Ishikawa (cell line): ENCODE results near the gene TMSB4X.

Source experiments
- CEBPB ChIP-seq: IDR thresholded peaks from 2 replicates; pipeline ENCODE4 v1.6.1; 2012
- CREB1 ChIP-seq: IDR thresholded peaks from 2 replicates; pipeline ENCODE4 v1.6.1; 2012; ENCODE audit warnings: low read depth
- EGR1 ChIP-seq: IDR thresholded peaks from 2 replicates; pipeline ENCODE4 v1.6.1; 2012
- EP300 ChIP-seq: IDR thresholded peaks from 2 replicates; pipeline ENCODE4 v1.6.1; 2012; ENCODE audit warnings: borderline replicate concordance
- FOXM1 ChIP-seq: IDR thresholded peaks from 2 replicates; pipeline ENCODE4 v1.6.1; 2012; ENCODE audit warnings: low read depth, borderline replicate concordance
- NFIC ChIP-seq: IDR thresholded peaks from 2 replicates; pipeline ENCODE4 v1.6.1; 2012
- RAD21 ChIP-seq: IDR thresholded peaks from 2 replicates; pipeline ENCODE4 v1.6.1; 2012; ENCODE audit warnings: low read depth
- REST ChIP-seq: IDR thresholded peaks from 2 replicates; pipeline ENCODE4 v1.6.1; 2012; ENCODE audit warnings: low read depth, mild to moderate bottlenecking
- TAF1 ChIP-seq: IDR thresholded peaks from 2 replicates; pipeline ENCODE4 v1.6.1; 2012; ENCODE audit warnings: low read depth, mild to moderate bottlenecking
- TCF12 ChIP-seq: IDR thresholded peaks from 2 replicates; pipeline ENCODE4 v1.6.1; 2012; ENCODE audit warnings: low read depth
- TEAD4 ChIP-seq: IDR thresholded peaks from 2 replicates; pipeline ENCODE4 v1.6.1; 2012
- USF1 ChIP-seq: IDR thresholded peaks from 2 replicates; pipeline ENCODE4 v1.6.1; 2012
- YY1 ChIP-seq: IDR thresholded peaks from 2 replicates; pipeline ENCODE4 v1.6.1; 2012; ENCODE audit warnings: low read depth
- ZBTB7A ChIP-seq: IDR thresholded peaks from 2 replicates; pipeline ENCODE4 v1.6.1; 2012; ENCODE audit warnings: low read depth
- TF ChIP-seq, protein P1 (sequence below): IDR thresholded peaks from 2 replicates; pipeline ENCODE4 v1.6.1; 2012

TMSB4X gene

DNA sequence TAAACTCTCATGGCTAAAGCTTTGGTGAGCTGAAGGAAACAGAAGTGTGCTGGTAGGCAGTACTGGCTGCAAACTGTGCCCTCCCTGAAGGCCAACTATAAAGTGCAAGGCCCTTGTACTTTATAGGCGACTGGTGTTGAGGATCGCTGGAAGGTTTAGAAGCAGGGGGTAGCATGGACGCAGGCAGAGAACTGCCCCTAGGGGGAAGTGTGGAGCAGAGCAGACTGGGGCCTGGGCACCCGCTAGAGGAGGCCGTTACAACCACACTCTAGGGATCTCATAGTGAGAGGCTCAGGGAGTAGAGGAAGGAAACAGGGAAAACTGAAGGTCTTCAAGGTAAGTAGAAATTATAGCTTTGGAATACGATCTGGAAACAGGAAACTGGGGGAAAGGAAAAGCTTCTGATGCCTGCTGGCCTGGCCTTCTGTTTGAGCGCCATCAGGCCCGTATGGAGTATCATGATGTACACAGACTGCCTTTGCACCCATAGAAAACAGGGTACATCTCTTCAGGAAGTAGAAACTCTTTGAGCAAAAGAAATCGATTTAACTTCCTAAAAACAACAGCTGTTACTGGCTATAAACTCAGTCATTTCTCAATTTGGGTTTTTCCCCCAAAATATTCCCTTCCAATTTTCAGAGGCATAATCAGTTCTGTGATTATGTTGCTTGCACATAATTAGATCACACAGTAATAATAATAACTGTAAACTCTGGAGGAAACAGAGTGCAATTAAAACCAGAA, 23.9 kb upstream of the TMSB4X start:
- peak; percentile 49 for TF ChIP-seq RAD21
- TF ChIP-seq NFIC: no peak

DNA sequence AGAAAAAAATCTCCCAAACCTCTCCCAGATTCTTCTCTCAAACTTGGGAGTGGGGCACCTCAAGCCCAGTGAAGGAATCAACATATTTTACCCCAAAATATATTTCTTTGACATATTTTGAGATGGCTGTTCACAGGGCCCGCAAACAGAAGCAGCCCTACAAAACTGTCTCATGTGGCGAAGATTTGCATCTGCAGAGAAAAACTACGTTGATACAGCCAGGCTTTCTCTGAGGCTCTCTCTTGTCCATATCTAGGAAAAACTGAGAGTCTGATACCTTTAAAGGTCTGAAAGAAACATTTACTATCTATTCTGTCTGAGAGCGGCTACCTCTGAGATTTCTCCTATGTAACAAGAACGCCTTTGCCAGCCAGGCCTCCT, 23.3 kb upstream of the TMSB4X start:
- TF ChIP-seq TEAD4 (no peak), NFIC (no peak), FOXM1 (no peak), CEBPB (no peak), TAF1 (no peak), EP300 (no peak), YY1 (no peak)

GRCh38 chrX:12953420-12953819, 21.5 kb upstream of the TMSB4X start:
- TF ChIP-seq, protein P1, sequence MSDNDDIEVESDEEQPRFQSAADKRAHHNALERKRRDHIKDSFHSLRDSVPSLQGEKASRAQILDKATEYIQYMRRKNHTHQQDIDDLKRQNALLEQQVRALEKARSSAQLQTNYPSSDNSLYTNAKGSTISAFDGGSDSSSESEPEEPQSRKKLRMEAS: no peak
- no peak for TF ChIP-seq TAF1
- TF ChIP-seq REST: no peak
- no peak for TF ChIP-seq CREB1
- TF ChIP-seq USF1: no peak
- TF ChIP-seq TCF12: no peak
- no peak for TF ChIP-seq ZBTB7A
- no peak for TF ChIP-seq RAD21

DNA sequence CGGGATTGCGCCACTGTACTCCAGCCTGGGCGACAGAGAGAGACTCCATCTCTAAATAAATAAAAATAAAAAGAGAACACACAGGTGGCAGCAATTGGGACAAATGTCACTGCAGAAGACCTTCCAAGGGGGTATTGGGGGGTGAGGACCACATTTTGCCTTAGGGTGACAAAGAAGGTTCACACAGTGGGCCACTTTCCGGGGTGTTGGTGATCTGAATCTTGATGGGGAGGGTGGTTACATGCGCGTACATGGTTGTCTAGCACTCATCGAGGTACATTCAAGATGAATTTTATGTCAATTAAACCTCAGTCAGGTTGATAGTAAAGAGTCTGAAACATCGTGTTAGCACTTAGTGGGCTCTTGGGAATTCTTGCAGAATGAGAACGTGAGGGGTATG, 20.5 kb upstream of the TMSB4X start:
- TF ChIP-seq NFIC (no peak), EP300 (no peak), CREB1 (no peak), RAD21 (no peak), TEAD4 (no peak), ZBTB7A (no peak), YY1 (no peak), TCF12 (no peak), REST (no peak), TAF1 (no peak), FOXM1 (no peak), USF1 (no peak), EGR1 (no peak), CEBPB (no peak)
- TF ChIP-seq, protein P1: no peak

- TF ChIP-seq CEBPB (no peak), YY1 (no peak), REST (no peak), TCF12 (no peak), USF1 (no peak), ZBTB7A (no peak)
- TF ChIP-seq, protein P1: no peak
These were observed 19.9 kb upstream of the TMSB4X start for GRCh38 chrX:12954981-12955380.
